Panc1 (cell line): ENCODE results near the gene RPUSD1. TPM values are rescaled to one million over a fixed set of nuclear protein-coding genes. Genes with fewer than 3 reads are reported as not detected.

Experiments used
- ATAC-seq: fragments of 200-7000 bp; cut with Tn5 transposase; 2 replicates; pipeline ENCODE4 v1.9.1; 2020; ENCODE audit warnings: mild to moderate bottlenecking, moderate library complexity
- BruUV-seq: library from RNA; stranded (reverse); fragments of 400-500 nt; replicated peaks from 2 replicates; lab custom pipeline; 2021; lab: Mats Ljungman, UMichigan
- CTCF ChIA-PET: fragments of 300-600 bp; sonication (Branson Sonifier 250); formaldehyde crosslinking; loops from one replicate; lab custom pipeline; 2022; ENCODE audit warnings: antibody characterized with exemption; lab: Charles Lee
- POLR2A ChIA-PET: fragments of 300-600 bp; sonication (Branson Sonifier 250); formaldehyde crosslinking; loops from one replicate; lab custom pipeline; 2022; ENCODE audit warnings: antibody characterized with exemption; lab: Charles Lee
- DNase-seq: peaks from one replicate; pipeline ENCODE4 v3.0.0-alpha.2; 2010; ENCODE audit warnings: low read depth, low spot score
- H3K27ac ChIP-seq: 2 replicates; pipeline ENCODE4 v1.5.1; 2011; ENCODE audit warnings: mild to moderate bottlenecking, low read length, inconsistent platforms
- H3K27me3 ChIP-seq: fragments of 200-500 bp; sonication (Bioruptor generic); 2 replicates; pipeline ENCODE4 v1.6.0; 2014; ENCODE audit warnings: low read length, inconsistent platforms; ENCODE audit not compliant: control insufficient read depth, insufficient read depth
- H3K36me3 ChIP-seq: fragments of 200-500 bp; sonication (Bioruptor generic); 2 replicates; pipeline ENCODE4 v1.5.1; 2014; ENCODE audit warnings: inconsistent platforms, mild to moderate bottlenecking, low read length, moderate library complexity; ENCODE audit not compliant: control insufficient read depth, insufficient read depth
- H3K4me1 ChIP-seq: 2 replicates; pipeline ENCODE4 v1.5.1; 2011; ENCODE audit warnings: inconsistent platforms, mild to moderate bottlenecking, low read length, moderate library complexity; ENCODE audit not compliant: control insufficient read depth, insufficient read depth
- H3K4me3 ChIP-seq, 2 experiments: 2 replicates each; pipeline ENCODE4 v1.5.1; 2011 to 2012; ENCODE audit warnings: low read depth in 2 of 2, low read length in 2 of 2, mild to moderate bottlenecking in 2 of 2, inconsistent platforms in 1 of 2, moderate library complexity in 1 of 2
- H3K9me3 ChIP-seq: fragments of 200-500 bp; sonication (Bioruptor generic); 2 replicates; pipeline ENCODE4 v1.5.1; 2014; ENCODE audit warnings: low read depth, mild to moderate bottlenecking, inconsistent platforms, low read length, moderate library complexity; ENCODE audit not compliant: control insufficient read depth, insufficient read depth
- POLR2AphosphoS5 ChIP-seq: IDR thresholded peaks from 2 replicates; pipeline ENCODE4 v1.6.1; 2012; ENCODE audit warnings: mild to moderate bottlenecking, low read depth, low read length, moderate library complexity
- REST ChIP-seq, 2 experiments: IDR thresholded peaks; 2 replicates each; pipeline ENCODE4 v1.6.1; 2011 to 2012; ENCODE audit warnings: low read depth in 2 of 2, control low read depth in 1 of 2, low read length in 1 of 2, mild to moderate bottlenecking in 1 of 2, moderate library complexity in 1 of 2; ENCODE audit not compliant: insufficient read depth in 1 of 2
- SIN3A ChIP-seq: IDR thresholded peaks from 2 replicates; pipeline ENCODE4 v1.6.1; 2012; ENCODE audit warnings: low read depth, mild to moderate bottlenecking, low read length, moderate library complexity, borderline replicate concordance; ENCODE audit not compliant: insufficient read depth
- TCF7L2 ChIP-seq: IDR thresholded peaks from 2 replicates; pipeline ENCODE4 v1.6.1; 2011; ENCODE audit warnings: mild to moderate bottlenecking, low read depth, low read length, inconsistent platforms
- in situ Hi-C: cut with HindIII; loops from 2 replicates; pipeline ENCODE4 v1.10.0; 2016; ENCODE audit warnings: low sequenced_read_pairs, low pct_unique_long_range_greater_than_20kb
- intact Hi-C: fragments of 100-400 bp; cut with micrococcal nuclease; formaldehyde crosslinking; loops from one replicate; pipeline ENCODE4 v1.10.0; 2022; ENCODE audit not compliant: unreplicated experiment
- total RNA-seq: library from RNA; stranded (reverse); gene quantifications from one replicate; pipeline ENCODE4 v1.2.1, GENCODE V29; 2021; ENCODE audit not compliant: unreplicated experiment
- TF ChIP-seq, protein P1 (sequence below): fragments of 450-650 bp; IDR thresholded peaks from 2 replicates; pipeline ENCODE4 v1.5.1; 2017; ENCODE audit warnings: mild to moderate bottlenecking

The RPUSD1 gene
- total RNA-seq, 1 experiment from 2014 or later = 61.1 TPM

GRCh38 chr16:764848-765487, 23.2 kb downstream of the RPUSD1 start:
- in situ Hi-C loops = no loop called here
- no peak for DNase-seq
- Histone ChIP-seq H3K27me3 (no peaks in the 10 kb centered on the region), H3K27ac (no peak overlapping the region), H3K36me3 (no peaks in the 10 kb centered on the region), H3K4me3 (no peak overlapping the region), H3K4me1 (peaks cover 18% of the 10 kb centered on the region), H3K9me3 (no peaks in the 10 kb centered on the region)
- no peak for ATAC-seq
- TF ChIP-seq, protein P1, sequence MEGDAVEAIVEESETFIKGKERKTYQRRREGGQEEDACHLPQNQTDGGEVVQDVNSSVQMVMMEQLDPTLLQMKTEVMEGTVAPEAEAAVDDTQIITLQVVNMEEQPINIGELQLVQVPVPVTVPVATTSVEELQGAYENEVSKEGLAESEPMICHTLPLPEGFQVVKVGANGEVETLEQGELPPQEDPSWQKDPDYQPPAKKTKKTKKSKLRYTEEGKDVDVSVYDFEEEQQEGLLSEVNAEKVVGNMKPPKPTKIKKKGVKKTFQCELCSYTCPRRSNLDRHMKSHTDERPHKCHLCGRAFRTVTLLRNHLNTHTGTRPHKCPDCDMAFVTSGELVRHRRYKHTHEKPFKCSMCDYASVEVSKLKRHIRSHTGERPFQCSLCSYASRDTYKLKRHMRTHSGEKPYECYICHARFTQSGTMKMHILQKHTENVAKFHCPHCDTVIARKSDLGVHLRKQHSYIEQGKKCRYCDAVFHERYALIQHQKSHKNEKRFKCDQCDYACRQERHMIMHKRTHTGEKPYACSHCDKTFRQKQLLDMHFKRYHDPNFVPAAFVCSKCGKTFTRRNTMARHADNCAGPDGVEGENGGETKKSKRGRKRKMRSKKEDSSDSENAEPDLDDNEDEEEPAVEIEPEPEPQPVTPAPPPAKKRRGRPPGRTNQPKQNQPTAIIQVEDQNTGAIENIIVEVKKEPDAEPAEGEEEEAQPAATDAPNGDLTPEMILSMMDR = no peak
- TF ChIP-seq POLR2AphosphoS5 (no peak), REST (IDR thresholded peaks at IDR 0.05; ENCODE audit: insufficient read depth in 1 of 2, low read depth in 2 of 2, low read length in 1 of 2) (no peak), SIN3A (no peak), TCF7L2 (no peak)
- intact Hi-C loops = no loop called here
- ChIA-PET POLR2A (interaction anchor here (1.1 kb wide), 1 partner anchor 12 kb away, joined by 11 read pairs; no protein-coding TSS in a partner anchor), CTCF (no interaction called here)
- no TSS peak for BruUV-seq

- Histone ChIP-seq H3K9me3 (no peaks in the 10 kb centered on the region), H3K4me1 (peaks cover 18% of the 10 kb centered on the region), H3K36me3 (no peaks in the 10 kb centered on the region), H3K4me3 (no peak overlapping the region), H3K27me3 (no peaks in the 10 kb centered on the region), H3K27ac (no peak overlapping the region)
- TF ChIP-seq SIN3A = no peak
- TF ChIP-seq REST (IDR thresholded peaks at IDR 0.05; ENCODE audit: insufficient read depth in 1 of 2, low read depth in 2 of 2, low read length in 1 of 2) = no peak
- TF ChIP-seq, protein P1 = no peak
- no peak for TF ChIP-seq TCF7L2
- TF ChIP-seq POLR2AphosphoS5 = no peak
- POLR2A ChIA-PET = no interaction called here
- CTCF ChIA-PET = no interaction called here
- ATAC-seq = no peak
- in situ Hi-C loops = no loop called here
- intact Hi-C loops = no loop called here
- DNase-seq = no peak
- BruUV-seq = no TSS peak
Observed at GRCh38 chr16:764184-764750, 23.9 kb downstream of the RPUSD1 start.
